Measurements from ENCODE around the gene RSPO4. TPM values are rescaled to one million over a fixed set of nuclear protein-coding genes. Genes with fewer than 3 reads are reported as not detected.
"Not testable (repeated sequence)": the region's sequence is repeated elsewhere in the genome, so short reads cannot be mapped to it uniquely, and the experiment has no call there.

The RSPO4 gene
- total RNA-seq = 0.26 TPM

DNA sequence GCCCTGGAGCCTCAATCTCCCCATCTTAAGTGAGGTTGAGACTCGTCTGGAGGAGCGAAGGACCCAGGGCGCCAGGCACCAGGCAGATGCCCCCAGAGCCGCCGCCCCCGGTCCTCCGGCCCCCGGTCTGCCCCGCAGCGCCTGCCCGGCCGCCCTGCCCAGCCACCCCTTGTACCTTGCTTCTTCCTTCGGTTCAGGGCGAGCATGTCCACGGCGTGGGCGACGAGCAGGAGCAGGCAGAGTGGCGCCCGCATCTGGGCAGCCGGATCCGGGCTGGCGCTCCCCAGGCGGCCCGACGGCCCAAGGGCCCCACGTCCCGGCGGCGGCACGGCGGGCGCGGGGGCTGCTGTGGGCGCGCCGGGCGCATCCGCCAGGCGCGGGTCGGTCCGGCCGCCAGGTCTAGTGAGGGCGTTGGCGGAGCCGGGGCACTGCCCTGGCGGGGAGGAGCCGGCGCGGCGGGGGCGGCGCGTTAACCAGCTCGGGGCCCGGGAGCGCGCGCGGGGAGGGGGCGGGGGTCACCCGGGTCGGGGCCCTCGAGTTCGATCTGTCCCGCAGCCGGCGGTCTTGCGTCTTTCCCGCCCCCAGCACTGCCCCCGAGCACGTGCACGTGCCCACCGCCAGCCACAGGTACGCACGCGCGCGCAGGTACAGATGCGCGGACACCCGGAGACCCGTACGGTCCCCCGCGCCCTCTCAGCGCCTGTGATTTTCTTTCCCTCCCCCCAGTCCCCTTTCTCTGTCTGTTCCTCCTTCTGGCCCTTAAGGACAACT is at the start of gene RSPO4:
Gene RSPO4, minus strand, starts transcription at position 401 of the 771 bp plus-strand sequence. Its CDS starts 147 bp downstream, at position 254.
- no peak for DNase-seq (ENCODE audit: low spot score)

DNA sequence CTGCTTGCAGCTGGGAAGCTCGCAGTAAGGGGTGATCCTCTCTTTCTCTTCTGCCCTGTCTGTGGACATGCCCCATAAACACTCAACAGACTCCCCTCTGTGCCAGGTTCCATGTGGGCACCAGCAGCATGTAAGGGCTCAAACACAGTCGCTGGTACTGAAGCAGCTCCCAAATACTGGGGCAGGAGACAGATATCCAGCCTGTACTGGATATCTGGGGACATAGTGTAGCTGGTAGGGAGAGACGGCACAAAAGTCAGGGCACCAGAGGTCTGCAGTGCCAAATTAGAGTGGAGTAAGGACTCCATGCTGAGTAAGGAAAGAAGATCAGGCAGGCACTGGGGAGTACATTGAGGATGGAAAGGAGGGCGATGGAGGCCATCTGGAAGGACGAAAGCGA is 48.3 kb upstream of the RSPO4 start:
- no peak for DNase-seq (ENCODE audit: low spot score)

DNA sequence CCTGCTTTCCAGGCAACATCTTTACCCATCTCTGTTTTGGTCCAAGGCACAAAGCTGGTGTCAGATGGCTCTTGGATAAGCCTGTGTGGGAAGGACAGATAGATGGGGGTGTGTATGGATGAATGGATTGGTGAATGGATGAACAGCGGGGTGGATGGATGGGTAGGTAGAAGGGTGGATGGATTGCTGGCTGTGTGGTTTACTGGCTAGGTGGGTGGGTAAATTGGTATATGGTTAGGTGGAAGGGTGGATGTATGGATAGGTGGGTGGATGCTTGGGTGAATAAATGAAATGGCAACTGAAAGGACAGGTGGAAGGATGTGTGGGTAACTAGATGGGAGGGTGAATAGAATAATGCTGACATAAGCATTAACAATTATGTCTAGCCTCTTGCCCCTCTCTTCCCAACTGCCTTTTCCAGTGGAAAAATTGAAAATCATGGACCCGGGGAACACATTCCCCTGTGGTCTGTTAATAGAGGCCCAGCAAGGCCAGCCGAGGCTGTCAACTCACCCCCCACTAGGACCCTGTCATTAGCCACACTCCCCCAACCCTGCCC is 43.8 kb upstream of the RSPO4 start:
- no peak for DNase-seq (ENCODE audit: low spot score)

DNA sequence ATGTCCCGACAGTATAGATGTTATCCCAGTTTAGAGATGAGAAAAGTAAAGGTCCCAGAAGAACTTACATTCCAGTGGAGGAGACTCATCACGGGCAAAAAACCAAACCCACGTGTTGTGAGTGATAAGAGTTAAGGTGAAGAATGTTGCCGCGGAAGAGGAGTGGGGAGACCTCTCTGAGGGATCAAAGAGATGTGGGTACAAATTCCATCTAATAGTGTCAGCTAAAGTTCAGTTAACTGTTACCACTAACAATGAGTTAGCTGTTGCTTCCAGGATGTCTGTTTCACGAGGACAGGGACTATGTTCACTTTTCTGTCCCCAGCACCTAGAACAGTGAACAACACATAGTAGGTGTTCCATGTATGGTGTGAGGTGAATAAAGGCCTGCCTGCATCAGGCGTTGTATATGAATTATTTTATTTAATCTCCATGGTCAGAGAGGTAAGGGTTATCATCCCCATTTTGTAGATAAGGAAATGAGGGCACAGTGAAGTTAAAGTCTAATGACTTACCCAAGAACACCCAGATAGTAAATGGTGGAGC is 39.8 kb upstream of the RSPO4 start:
- DNase-seq (ENCODE audit: low spot score) = no peak

DNA sequence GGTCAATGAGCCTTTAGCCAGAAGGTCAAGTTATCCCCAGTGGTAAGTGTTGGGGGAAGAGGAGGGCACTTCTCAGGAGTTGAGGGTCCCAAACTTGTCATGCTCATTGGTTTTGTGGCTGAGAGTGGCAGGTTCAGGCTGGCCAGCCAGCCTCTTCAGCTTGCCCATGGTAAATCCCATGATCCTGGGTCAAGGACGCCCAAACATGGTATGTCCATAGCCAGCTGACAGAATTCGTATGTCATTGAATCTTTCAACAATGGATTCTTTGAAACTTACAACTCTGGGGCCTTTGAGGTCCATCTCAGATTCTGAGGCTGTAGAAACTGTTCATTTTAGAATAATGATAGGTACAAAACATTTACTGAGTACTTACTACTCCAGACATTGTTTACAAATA is 36.1 kb upstream of the RSPO4 start:
- DNase-seq (ENCODE audit: low spot score) = no peak

DNA sequence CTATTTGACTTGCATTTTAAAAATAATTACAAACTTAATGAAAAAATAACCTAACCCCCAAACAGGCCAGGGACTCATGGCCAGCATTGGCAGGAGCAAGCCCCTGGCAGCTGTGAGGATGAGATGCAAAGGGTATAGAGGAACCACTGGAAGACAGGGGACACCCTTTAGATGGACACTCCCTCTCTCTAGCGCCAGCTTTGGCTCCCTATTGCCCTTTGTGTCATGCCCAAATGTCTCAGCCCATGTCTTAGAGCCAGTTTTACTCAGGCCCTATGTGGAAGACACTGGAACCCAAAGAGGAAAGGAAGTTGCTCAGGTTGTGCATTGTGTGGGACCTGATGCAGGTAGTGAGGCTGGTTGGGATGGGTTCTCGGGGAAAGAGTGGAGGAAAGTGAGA is 34.9 kb upstream of the RSPO4 start:
- DNase-seq (ENCODE audit: low spot score) = no peak

DNA sequence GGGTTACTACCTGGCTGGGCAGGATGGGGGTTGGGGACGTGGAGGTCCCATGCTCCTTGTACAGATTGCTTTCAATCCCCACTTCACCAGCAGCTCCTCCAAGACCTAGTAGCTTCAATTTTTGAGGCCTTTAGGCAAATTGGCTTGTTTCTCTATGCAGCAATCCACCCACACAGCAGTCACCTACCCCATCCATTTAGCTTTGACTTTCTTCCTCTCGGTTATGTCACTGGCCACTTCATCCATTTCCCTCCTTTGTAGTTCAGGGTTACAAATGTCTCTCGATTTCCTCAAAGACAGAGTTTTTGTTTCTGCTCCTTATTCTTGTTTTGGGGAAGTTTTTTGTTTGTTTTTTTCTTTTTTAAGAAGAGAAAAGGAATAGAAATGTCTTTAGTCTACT is 33.4 kb upstream of the RSPO4 start:
- no peak for DNase-seq (ENCODE audit: low spot score)

DNA sequence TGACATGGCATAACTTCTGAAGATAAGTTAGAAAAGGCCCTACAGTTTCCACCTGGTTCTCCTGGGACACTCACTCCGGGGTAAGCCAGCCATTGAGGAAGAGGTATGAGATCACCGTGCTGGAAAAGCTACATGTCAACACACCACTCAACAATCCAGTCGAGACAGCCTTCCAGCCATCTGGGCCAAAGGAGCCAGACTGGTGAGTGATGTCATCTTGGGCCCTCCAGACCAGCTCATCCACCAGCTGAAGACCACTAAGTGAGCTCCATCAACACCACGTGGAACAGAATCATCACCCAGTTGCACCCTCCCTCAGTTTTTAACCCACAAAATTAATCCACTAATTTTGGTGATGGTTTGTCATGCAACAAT is 32.3 kb upstream of the RSPO4 start:
- no peak for DNase-seq (ENCODE audit: low spot score)

DNA sequence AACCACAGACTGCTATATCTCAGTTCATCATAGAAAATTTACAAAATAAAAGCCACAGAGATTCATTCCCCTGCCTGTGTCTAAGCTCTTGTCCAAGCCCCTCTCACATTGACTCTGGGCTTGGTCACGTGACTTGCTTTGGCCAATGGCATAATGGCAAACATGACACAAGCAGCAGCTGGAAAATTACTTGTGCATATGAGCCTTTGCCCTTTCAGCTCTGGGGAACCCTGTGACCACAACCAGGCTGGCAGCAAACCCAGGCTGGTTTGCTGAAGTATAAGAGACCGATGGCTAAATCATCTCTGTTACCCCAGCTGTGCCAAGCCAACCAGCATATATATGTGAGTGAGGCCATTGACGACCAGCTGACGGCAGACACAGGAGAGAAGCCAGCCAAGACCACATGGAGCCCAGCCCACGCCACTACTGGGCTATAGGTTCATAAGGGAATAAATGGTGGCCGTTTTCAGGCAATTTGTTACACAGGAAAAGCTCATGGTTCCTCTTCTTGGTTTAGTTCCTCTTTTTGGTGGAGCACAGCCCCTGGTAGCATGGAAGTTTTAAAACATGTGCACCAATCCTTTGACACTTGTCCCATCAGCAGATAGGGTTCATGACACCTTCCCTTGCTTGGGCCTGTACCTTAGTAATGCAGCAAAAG is 31.8 kb upstream of the RSPO4 start:
- no peak for DNase-seq (ENCODE audit: low spot score)

DNA sequence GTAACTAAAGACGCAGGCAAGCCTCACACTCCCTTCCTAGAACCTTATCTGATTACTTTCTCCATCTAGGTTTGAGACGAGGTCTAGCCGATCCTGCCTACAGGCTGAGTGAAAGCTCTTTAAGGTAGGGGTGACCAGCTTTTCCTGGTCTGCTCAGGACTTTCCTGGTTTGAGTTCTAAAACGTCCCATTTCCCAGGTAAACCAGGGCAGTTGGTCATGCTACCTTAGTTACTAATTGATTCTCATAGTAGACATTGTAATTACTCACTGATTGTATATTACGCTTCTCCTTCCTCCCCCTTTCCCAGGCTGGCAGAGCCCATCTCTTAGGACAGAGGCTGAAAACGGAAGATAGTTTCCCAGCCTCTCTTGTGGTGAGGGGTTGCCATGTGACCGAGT is 27.9 kb upstream of the RSPO4 start:
- DNase-seq (ENCODE audit: low spot score) = no peak

DNA sequence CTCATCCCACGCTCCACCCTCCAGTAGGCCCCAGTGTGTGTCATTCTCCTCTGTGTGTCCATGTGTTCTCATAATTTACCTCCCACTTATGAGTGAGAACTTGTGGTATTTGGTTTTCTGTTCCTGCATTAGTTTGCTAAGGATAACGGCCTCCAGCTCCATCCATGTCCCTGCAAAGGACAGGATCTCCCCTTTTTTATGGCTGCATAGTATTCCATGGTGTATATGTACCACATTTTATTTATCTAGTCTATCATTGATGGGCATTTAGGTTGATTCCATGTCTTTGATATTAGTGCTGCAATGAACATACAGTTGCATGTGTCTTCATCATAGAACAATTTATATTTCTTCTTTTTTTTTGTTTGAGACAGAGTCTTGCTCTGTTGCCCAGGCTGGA is 24.1 kb upstream of the RSPO4 start:
- not testable (repeated sequence) for DNase-seq (ENCODE audit: low spot score)

DNA sequence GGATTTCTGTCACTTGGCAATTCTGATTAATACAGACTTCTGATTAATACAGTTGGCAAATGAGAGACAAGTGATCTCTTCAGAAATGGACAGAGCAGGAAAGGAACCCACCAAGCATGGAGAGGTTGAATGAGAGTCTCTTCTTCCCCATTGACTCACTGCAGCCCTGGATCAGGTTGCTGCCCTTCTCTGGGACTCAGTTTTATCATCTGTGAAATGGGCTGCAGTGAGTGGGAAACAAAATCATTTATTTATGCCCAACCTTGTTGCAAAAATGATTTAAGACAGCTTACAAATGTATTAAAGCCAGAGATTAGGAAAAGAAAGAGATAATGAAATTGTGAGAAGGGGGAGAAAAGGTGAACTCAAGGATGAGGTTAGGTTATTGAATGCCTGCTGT is 20.8 kb upstream of the RSPO4 start:
- no peak for DNase-seq (ENCODE audit: low spot score)

DNA sequence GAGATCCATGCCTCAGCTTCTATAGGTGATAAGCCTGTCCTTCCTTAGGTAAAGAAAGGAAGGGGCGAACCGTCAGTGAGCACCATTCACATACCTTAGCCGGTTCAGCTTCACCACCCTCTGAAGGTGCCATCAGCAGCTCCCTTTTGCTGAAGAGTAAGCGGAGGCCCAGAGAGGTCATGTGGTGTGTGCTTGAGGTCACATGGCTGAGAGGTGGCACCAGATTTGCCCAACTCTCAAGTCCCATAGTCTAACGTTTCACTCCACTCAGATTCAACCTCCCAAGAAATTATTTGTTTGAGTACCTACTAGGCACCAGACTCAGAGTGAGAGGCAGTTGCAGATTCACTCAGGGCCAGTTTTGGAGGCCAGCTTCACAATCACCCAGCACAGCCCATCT is 18.5 kb upstream of the RSPO4 start:
- no peak for DNase-seq (ENCODE audit: low spot score)

DNA sequence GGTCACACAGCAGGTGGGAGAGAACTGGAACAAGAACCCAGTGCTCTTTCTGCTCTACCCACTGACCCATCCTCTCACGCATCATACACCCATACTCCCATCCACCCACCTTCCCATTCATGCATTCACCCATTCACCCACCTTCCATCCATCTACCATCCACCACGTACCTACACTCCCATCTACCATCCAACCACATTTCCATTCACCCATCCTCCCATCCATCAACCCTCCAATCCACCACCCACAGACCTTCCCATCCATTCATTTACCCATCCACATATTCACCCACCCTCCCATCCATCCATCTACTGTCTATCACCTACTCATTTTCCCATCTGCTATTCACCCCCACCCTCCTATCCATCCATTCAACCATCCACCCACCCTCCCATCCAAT is 17.2 kb upstream of the RSPO4 start:
- DNase-seq (ENCODE audit: low spot score) = no peak

DNA sequence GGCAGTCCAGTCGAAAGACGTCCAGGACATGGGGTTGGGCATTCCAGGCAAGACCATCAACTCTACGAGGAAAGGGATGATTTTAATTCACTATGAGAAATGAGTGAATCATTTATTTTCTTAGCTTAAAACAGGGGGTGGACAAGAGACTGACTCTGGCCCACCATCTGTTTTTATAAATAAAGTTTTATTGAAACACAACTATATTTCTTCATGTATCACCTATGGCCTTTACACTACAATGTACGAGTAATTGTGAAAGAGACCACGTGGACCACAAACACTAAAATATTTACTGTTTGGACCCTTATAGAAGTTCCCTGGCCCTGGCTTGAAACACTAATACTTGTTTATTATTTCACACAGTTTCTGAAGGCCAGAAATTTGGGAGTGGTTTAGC is 15.6 kb upstream of the RSPO4 start:
- no peak for DNase-seq (ENCODE audit: low spot score)

DNA sequence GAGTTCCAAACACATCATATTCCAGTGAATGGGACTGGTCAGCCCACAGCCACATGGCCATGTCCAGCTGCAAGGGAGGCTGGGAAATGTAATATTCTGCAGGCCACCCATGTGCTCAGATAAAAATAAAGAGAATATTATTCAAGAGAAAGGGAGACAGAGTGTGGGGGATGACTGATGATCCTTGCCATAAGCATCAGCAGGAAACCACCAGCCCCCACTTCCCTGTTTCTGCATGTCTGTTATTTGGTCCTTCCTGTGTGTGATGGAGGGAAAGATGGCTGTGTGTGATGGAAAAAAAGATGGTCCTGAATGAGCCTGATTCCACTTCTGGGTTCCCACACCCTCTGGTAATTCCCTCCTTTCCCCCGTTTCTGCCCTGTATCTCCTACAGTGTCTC is 13.1 kb upstream of the RSPO4 start:
- no peak for DNase-seq (ENCODE audit: low spot score)

DNA sequence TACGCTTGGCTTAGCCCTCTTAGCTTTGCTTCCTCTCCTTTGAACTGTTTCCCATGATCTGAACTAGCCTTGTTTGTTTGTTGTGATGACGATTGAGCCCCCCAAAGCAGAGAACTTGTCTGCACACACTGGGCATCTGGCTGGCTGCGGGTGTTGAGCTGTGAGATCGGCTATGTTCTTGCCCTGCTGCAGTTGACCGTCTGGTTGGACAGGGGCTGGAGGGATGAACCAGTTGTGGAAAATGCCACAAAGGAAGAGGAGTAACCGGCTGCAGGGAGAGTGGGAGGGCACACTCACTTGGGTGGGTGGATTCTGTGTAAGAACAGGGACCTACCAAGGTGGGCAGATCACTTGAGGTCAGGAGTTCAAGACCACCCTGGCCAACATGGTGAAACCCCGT is 12.4 kb upstream of the RSPO4 start:
- no peak for DNase-seq (ENCODE audit: low spot score)

DNA sequence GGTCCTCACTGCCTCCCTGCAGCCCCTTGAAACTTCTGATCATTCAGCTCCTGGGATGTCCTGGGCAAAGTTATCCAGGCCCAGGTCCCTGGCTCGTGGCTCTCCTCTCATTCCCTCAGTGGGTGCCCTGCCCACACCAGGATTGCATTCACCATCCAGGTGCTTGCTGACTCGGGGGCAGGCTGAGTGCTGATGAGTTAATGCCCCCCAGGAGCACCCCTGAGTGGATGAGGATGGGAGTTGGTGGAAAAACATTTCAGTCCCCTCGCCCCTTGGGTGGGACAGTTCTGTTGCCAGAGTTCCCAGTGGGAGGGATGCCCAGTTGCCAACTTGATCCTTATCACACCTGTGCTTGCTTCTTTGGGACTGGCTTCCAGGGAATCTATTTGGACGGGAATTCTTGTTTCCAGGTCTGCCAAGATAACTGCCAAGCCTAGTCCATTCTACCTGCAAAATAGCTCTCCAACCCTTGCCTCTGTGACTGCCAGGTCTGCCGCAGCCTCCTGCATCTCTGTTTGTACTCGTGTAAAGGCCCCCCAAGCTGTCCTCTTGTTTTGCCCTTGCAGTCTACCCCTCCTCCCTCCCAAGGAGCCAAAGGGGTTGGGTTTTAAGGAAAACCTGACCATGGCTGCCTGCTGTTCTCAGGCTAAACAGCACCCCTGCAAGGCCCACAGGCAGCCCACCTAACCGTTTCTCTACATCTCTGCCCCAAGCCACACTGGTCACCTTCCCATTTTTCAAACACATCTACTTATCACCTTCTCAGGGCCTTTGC is 11.6 kb upstream of the RSPO4 start:
- DNase-seq (ENCODE audit: low spot score) = no peak

DNA sequence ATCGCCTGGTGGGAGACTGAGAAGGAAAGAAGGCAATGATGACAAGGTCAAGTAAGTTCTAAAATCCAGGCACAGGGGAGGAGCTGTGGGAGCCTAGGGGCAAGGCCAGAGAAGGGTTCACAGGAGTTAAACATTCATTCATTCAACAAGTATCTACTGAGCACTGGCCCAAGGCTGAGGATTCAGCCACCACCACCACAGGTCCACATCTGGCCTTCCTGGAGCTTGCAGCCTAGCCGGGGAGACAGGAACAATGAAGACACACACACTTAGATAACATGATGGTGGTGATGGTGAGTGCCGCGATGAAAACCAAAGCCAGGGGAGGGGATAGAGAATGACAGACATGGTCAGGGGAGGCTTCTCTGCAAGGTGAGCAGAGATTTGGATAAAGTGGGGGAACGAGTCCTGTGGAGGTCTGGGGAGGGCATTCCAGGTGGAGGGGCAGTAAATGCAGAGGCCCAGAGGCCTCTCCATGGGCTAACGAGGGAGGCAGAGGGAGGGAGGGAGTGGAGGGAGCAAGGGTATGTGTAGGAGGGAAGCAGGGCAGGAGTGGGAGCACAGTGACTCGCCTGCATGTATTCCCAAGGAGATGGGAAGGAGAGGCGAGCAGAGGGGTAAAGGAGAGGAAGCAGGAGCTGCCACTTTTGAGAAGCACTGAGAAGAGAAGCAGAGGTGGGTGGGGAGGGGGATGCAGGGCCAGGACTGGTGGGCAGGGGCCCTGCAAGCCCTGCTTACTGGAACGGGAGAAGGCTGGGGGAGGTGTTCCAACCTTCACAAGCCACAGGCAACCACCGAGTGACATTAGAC is 10.5 kb upstream of the RSPO4 start:
- DNase-seq (ENCODE audit: low spot score) = no peak

DNA sequence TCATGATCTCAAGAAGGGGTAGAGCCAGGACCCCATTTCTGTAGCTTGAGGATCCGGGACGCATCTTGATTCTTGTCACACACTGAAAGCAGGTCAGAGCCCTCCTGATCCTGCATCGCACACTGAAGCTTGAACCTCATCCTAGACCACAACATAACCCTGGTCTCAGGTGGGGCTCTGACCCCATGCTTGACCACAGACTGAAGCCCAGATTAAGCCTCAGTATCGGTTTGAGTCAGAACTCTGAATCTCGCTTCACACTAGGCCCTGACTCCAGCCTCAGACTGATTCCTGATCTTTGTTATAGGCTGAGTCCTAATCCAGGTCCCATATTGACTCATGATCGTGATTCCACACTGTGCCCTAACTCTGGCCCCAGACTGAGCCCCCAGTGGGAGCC is 8.5 kb upstream of the RSPO4 start:
- no peak for DNase-seq (ENCODE audit: low spot score)

DNA sequence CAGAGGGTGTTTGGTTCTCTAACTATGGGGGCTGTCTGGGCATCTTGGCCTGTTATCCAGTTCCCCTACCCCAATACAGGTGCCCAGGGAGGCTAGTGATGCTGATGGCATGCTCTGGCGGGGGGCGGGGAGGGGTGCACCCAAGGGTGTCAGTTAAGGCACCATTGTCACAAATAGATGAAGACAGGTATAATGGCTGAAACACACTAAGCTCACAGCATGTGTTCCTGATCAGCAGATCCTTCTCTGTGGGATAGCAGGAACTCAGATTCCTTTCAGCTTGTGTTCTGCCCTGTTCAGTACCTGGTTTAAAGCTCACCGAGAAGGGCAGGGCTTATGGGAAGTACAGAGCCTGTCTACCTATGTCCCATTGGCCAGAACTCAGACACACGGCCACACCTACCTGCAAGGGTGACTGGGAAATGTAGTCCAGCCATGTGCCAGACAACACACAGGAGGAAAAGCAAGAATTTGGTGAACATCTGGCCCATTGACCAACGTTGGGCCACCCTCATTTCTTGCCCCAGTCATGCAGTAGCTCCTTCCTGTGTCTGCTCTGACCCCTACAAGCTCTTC is 3.4 kb upstream of the RSPO4 start:
- peak; percentile 37 for DNase-seq (ENCODE audit: low spot score)

Data from mucosa of gallbladder (tissue), 1 donor.